ENCODE measurements around the gene PLIN3.

- no peak for TF ChIP-seq POLR2A (IDR thresholded peaks at IDR 0.05)
- TF ChIP-seq CTCF (IDR thresholded peaks at IDR 0.05): no peak
These were observed 43.9 kb downstream of the PLIN3 start for GRCh38 chr19:4823577-4823976.

Measured in tibial nerve (tissue), 3 donors.